ENCODE results near the gene PAMR1.

The PAMR1 gene

DNA sequence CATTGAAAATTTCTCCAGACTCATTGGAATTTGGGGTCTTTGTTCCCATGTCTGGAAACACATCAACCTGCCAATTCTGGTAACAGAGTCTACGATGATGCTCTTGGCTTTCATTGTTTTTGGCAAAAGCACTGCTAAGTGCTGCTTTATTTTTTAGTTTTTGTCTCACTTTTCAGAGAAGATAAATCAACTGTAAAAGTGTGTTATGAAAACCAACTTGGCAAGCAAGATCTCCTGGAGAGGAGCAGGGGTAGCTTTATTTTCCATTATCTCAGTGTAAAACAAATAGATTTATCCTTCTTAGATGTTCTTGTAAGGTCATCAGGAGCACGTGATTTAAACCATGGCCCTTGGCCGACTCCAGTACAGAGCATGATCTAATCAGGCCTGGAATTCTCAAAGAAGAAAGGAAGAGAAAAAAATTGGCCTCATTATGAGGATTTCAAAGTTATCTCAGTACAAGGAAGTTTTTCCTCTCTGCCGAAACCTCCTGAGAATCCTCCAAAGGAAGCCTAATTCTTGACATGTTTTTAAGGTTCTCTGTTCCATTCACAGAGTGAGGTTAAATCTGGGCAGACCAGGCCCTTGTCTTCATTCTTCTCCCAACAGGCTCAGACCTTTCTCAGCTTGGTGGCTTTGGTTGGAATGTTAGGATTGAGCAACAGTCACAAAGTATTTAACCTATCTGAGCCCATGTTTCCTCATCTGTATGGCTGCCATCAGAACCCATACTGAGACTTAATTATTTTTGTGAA, 16.4 kb upstream of the PAMR1 start:
- H3K27ac Mint-ChIP-seq, result no peak overlapping the region
- peaks cover 55% of the 10 kb centered on the region for H3K4me1 Mint-ChIP-seq
- no peak for DNase-seq

DNA sequence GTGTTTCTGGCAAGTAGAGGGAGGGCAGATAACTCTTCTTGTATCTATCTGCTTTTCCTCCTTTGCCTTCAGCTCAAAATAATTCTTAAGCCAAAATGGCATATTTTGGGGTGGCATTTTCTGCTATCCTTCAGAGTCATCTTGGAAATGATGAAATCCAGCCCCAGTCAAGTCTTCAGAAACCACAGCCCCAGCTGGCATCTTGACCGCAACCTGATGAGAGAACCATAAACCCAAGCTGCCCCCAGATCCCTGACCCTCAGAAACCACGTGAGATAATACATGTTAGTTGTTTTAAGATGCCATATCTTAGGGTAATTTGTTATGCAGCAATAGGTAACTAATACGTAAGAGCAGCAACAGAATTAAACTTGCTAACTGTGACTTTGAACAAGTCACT, 15.1 kb upstream of the PAMR1 start:
- TF ChIP-seq, protein P1, sequence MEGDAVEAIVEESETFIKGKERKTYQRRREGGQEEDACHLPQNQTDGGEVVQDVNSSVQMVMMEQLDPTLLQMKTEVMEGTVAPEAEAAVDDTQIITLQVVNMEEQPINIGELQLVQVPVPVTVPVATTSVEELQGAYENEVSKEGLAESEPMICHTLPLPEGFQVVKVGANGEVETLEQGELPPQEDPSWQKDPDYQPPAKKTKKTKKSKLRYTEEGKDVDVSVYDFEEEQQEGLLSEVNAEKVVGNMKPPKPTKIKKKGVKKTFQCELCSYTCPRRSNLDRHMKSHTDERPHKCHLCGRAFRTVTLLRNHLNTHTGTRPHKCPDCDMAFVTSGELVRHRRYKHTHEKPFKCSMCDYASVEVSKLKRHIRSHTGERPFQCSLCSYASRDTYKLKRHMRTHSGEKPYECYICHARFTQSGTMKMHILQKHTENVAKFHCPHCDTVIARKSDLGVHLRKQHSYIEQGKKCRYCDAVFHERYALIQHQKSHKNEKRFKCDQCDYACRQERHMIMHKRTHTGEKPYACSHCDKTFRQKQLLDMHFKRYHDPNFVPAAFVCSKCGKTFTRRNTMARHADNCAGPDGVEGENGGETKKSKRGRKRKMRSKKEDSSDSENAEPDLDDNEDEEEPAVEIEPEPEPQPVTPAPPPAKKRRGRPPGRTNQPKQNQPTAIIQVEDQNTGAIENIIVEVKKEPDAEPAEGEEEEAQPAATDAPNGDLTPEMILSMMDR (IDR thresholded peaks at IDR 0.05), result no peak
- no peak overlapping the region for H3K4me3 Mint-ChIP-seq
- DNase-seq, result no peak
- H3K4me1 Mint-ChIP-seq, result peaks cover 55% of the 10 kb centered on the region
- H3K36me3 Mint-ChIP-seq (ENCODE audit: low read depth), result no peaks in the 10 kb centered on the region
- no peaks in the 10 kb centered on the region for H3K27me3 Mint-ChIP-seq (ENCODE audit: low read depth, poor library complexity)
- no peaks in the 10 kb centered on the region for H3K9me3 Mint-ChIP-seq
- no peak overlapping the region for H3K27ac Mint-ChIP-seq

More for the DNA sequence above, 16.4 kb upstream of the PAMR1 start:
- Mint-ChIP-seq H3K4me3 (no peak overlapping the region), H3K36me3 (ENCODE audit: low read depth) (no peaks in the 10 kb centered on the region), H3K27me3 (ENCODE audit: low read depth, poor library complexity) (no peaks in the 10 kb centered on the region), H3K9me3 (no peaks in the 10 kb centered on the region)
- TF ChIP-seq, protein P1 (IDR thresholded peaks at IDR 0.05), result no peak

DNA sequence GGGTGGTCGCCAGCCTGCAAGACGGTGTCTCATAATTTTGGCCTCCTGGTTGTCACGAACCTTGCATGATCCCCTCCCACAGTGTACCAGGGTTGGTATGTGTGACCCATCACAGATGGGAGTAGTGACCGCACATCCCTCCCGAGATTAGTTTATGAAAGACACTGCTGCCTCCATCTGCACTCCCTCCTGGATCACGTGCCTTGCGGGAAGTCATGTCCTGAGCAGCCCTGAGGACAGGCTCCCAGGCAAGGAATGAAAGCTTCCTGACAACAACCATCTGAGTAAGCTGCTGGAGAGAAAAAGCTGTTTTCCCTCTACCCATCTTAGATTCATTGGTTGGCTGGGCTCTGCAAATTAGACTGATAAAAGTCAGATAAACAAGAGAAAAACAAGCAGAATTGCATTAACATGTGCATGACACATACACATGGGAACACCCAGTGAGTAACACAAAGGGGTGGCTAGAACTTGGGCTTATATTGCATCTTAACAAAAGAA, 14.4 kb upstream of the PAMR1 start:
- Mint-ChIP-seq H3K27ac (no peak overlapping the region), H3K9me3 (no peaks in the 10 kb centered on the region), H3K4me1 (peaks cover 60% of the 10 kb centered on the region), H3K27me3 (ENCODE audit: low read depth, poor library complexity) (no peaks in the 10 kb centered on the region), H3K36me3 (ENCODE audit: low read depth) (no peaks in the 10 kb centered on the region), H3K4me3 (no peak overlapping the region)
- DNase-seq, result no peak
- TF ChIP-seq, protein P1 (IDR thresholded peaks at IDR 0.05), result no peak

DNA sequence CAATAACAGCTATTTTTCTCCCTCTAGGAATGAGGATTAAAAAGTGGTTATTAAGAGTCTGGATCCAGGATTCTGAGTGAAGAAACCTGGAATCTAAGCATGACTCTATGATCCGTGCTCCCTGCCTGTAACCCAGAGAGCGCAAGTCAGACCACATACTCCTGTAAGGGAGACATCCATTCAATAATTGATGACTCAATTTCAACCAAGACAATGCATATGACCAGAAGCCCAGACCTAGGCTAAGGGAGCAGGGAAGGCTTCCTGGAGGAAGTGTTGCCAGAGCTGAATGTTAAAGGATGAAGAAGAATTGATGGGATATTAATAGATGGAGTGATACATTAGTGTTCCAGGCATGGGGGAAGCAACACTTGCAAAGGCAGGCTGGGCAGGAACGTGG, 13.8 kb upstream of the PAMR1 start:
- Mint-ChIP-seq H3K27ac (no peak overlapping the region), H3K27me3 (ENCODE audit: low read depth, poor library complexity) (no peaks in the 10 kb centered on the region), H3K4me3 (no peak overlapping the region), H3K9me3 (no peaks in the 10 kb centered on the region), H3K4me1 (peaks cover 60% of the 10 kb centered on the region), H3K36me3 (ENCODE audit: low read depth) (no peaks in the 10 kb centered on the region)
- no peak for DNase-seq
- TF ChIP-seq, protein P1 (IDR thresholded peaks at IDR 0.05), result no peak

DNA sequence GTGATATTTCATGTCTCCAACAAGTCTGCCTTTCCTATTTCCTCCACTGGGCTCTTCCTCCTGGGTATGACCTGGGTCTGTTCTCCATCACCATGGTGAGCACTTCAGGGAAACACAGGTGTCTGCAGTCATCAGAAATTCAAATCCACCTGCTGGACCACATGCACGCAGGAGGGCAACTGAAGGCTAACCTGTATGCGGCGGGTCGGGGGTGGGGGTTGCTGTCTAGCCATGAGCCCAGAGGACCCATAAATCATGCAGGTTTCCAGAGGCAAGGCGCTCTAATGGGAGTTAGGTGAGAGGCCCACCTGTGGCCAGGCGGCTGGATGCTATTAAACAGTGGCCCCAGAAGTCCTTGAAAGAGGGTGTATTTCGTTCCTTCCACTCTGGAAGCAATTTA, 11.1 kb upstream of the PAMR1 start:
- no peak for DNase-seq
- H3K27me3 Mint-ChIP-seq (ENCODE audit: low read depth, poor library complexity), result no peaks in the 10 kb centered on the region
- no peaks in the 10 kb centered on the region for H3K9me3 Mint-ChIP-seq
- peak overlapping the region; percentile 93 for H3K27ac Mint-ChIP-seq
- peaks cover 55% of the 10 kb centered on the region for H3K4me1 Mint-ChIP-seq
- peak overlapping the region; percentile 46 for H3K4me3 Mint-ChIP-seq
- no peaks in the 10 kb centered on the region for H3K36me3 Mint-ChIP-seq (ENCODE audit: low read depth)
- TF ChIP-seq, protein P1 (IDR thresholded peaks at IDR 0.05), result no peak

DNA sequence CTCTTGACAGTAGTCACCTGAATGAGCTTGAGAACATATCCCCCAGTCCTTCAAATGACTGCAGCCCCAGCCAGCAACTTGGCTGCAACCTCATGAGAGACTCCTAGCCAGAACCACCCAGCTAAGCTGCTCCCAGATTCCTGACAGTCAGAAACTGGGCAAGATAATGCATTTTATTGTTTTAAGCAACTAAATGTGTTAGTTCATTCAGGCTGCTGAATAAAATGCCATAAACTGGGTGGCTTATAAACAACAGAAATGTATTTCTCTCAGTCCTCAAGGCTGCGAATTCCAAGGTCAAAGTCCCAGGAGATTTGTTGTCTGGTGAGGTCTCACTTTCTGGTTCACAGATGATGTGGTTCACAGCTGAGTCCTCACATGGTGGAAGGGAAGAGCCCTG, 5.8 kb upstream of the PAMR1 start:
- DNase-seq, result no peak
- TF ChIP-seq, protein P1 (IDR thresholded peaks at IDR 0.05), result no peak
- peaks cover 16% of the 10 kb centered on the region for H3K27me3 Mint-ChIP-seq (ENCODE audit: low read depth, poor library complexity)
- H3K9me3 Mint-ChIP-seq, result peaks cover 12% of the 10 kb centered on the region
- H3K4me3 Mint-ChIP-seq, result no peak overlapping the region
- H3K4me1 Mint-ChIP-seq, result peaks cover 14% of the 10 kb centered on the region
- H3K27ac Mint-ChIP-seq, result no peak overlapping the region
- peaks cover 5% of the 10 kb centered on the region for H3K36me3 Mint-ChIP-seq (ENCODE audit: low read depth)
